MCF 10A (cell line): Measurements from ENCODE around the gene NECTIN2. TPM values are rescaled to one million over a fixed set of nuclear protein-coding genes. Genes with fewer than 3 reads are reported as not detected.
"Not testable (repeated sequence)": the region's sequence is repeated elsewhere in the genome, so short reads cannot be mapped to it uniquely, and the experiment has no call there.

Experiments
- BruUV-seq: library from RNA; stranded (reverse); fragments of 400-500 nt; replicated peaks from 2 replicates; lab custom pipeline; 2021; lab: Mats Ljungman, UMichigan
- CTCF ChIA-PET: fragments of 300-600 bp; sonication (Branson Sonifier 250); formaldehyde crosslinking; extraction: SDS; loops from one replicate; lab custom pipeline; 2021; ENCODE audit warnings: antibody characterized with exemption, inconsistent platforms; lab: Yijun Ruan, JAX
- POLR2A ChIA-PET: fragments of 300-600, 350-650 bp; sonication (Branson Sonifier 250); formaldehyde crosslinking; extraction: SDS; loops from one replicate; lab custom pipeline; 2020; ENCODE audit warnings: antibody characterized with exemption, inconsistent platforms; lab: Yijun Ruan, JAX
- DNase-seq: peaks from one replicate; pipeline ENCODE4 v3.0.0-alpha.2; 2018; ENCODE audit not compliant: unreplicated experiment
- H3K27ac Mint-ChIP-seq: one replicate; pipeline ENCODE4 v1.8.0; 2022; ENCODE audit warnings: mild to moderate bottlenecking, low read depth, mixed read lengths; ENCODE audit not compliant: unreplicated experiment
- H3K27me3 Mint-ChIP-seq: one replicate; pipeline ENCODE4 v1.8.0; 2022; ENCODE audit warnings: mixed read lengths; ENCODE audit not compliant: insufficient read depth, unreplicated experiment
- H3K36me3 Mint-ChIP-seq: one replicate; pipeline ENCODE4 v1.8.0; 2022; ENCODE audit warnings: mild to moderate bottlenecking, moderate library complexity, mixed read lengths; ENCODE audit not compliant: insufficient read depth, unreplicated experiment
- H3K4me1 Mint-ChIP-seq: one replicate; pipeline ENCODE4 v1.8.0; 2022; ENCODE audit warnings: mixed read lengths; ENCODE audit not compliant: insufficient read depth, unreplicated experiment
- H3K4me3 Mint-ChIP-seq: one replicate; pipeline ENCODE4 v1.8.0; 2022; ENCODE audit warnings: mild to moderate bottlenecking, moderate library complexity, mixed read lengths; ENCODE audit not compliant: unreplicated experiment
- H3K9me3 Mint-ChIP-seq: one replicate; pipeline ENCODE4 v1.8.0; 2022; ENCODE audit warnings: mixed read lengths; ENCODE audit not compliant: unreplicated experiment
- intact Hi-C: fragments of 100-400 bp; cut with micrococcal nuclease; formaldehyde crosslinking; loops from 2 replicates; pipeline ENCODE4 v1.14.1; 2022
- total RNA-seq: library from RNA; stranded (reverse); gene quantifications from 2 replicates; pipeline ENCODE4 v1.2.3, GENCODE V29; 2022
- TF ChIP-seq, protein P1 (sequence below): fragments of 200-600 bp; IDR thresholded peaks from one replicate; pipeline ENCODE4 v1.8.0; 2022; ENCODE audit warnings: antibody characterized with exemption, mild to moderate bottlenecking; ENCODE audit not compliant: unreplicated experiment

NECTIN2 gene
- total RNA-seq, 1 experiment from 2014 or later = 46.5 TPM

DNA sequence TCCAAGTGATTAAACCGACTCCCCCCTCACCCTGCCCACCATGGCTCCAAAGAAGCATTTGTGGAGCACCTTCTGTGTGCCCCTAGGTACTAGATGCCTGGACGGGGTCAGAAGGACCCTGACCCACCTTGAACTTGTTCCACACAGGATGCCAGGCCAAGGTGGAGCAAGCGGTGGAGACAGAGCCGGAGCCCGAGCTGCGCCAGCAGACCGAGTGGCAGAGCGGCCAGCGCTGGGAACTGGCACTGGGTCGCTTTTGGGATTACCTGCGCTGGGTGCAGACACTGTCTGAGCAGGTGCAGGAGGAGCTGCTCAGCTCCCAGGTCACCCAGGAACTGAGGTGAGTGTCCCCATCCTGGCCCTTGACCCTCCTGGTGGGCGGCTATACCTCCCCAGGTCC, 61.5 kb downstream of the NECTIN2 start:
- H3K36me3 Mint-ChIP-seq = peaks cover 16% of the 10 kb centered on the region
- intact Hi-C loops = no loop called here
- no peaks in the 10 kb centered on the region for H3K9me3 Mint-ChIP-seq
- no peak overlapping the region for H3K27ac Mint-ChIP-seq
- H3K4me3 Mint-ChIP-seq = no peak overlapping the region
- ChIA-PET POLR2A (interaction anchor here (0.9 to 1.1 kb wide), 2 partner anchors 17 to 47 kb away, joined by 3 read pairs; partner anchors contain the start of genes CLPTM1 and TOMM40), CTCF (interaction anchor here (0.6 to 1.5 kb wide), 4 partner anchors 9 to 47 kb away, joined by 3 to 5 read pairs (median 3); no protein-coding TSS in a partner anchor)
- no peak for DNase-seq
- BruUV-seq = no TSS peak
- peaks cover 10% of the 10 kb centered on the region for H3K27me3 Mint-ChIP-seq
- TF ChIP-seq, protein P1, sequence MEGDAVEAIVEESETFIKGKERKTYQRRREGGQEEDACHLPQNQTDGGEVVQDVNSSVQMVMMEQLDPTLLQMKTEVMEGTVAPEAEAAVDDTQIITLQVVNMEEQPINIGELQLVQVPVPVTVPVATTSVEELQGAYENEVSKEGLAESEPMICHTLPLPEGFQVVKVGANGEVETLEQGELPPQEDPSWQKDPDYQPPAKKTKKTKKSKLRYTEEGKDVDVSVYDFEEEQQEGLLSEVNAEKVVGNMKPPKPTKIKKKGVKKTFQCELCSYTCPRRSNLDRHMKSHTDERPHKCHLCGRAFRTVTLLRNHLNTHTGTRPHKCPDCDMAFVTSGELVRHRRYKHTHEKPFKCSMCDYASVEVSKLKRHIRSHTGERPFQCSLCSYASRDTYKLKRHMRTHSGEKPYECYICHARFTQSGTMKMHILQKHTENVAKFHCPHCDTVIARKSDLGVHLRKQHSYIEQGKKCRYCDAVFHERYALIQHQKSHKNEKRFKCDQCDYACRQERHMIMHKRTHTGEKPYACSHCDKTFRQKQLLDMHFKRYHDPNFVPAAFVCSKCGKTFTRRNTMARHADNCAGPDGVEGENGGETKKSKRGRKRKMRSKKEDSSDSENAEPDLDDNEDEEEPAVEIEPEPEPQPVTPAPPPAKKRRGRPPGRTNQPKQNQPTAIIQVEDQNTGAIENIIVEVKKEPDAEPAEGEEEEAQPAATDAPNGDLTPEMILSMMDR = no peak
- peaks cover 22% of the 10 kb centered on the region for H3K4me1 Mint-ChIP-seq

DNA sequence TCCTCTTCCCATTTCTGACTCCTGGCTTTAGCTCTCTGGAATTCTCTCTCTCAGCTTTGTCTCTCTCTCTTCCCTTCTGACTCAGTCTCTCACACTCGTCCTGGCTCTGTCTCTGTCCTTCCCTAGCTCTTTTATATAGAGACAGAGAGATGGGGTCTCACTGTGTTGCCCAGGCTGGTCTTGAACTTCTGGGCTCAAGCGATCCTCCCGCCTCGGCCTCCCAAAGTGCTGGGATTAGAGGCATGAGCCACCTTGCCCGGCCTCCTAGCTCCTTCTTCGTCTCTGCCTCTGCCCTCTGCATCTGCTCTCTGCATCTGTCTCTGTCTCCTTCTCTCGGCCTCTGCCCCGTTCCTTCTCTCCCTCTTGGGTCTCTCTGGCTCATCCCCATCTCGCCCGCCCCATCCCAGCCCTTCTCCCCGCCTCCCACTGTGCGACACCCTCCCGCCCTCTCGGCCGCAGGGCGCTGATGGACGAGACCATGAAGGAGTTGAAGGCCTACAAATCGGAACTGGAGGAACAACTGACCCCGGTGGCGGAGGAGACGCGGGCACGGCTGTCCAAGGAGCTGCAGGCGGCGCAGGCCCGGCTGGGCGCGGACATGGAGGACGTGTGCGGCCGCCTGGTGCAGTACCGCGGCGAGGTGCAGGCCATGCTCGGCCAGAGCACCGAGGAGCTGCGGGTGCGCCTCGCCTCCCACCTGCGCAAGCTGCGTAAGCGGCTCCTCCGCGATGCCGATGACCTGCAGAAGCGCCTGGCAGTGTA, 62.2 kb downstream of the NECTIN2 start:
- peaks cover 10% of the 10 kb centered on the region for H3K27me3 Mint-ChIP-seq
- TF ChIP-seq, protein P1 = no peak
- H3K9me3 Mint-ChIP-seq = no peaks in the 10 kb centered on the region
- peaks cover 22% of the 10 kb centered on the region for H3K4me1 Mint-ChIP-seq
- DNase-seq = no peak
- no peak overlapping the region for H3K4me3 Mint-ChIP-seq
- no peak overlapping the region for H3K27ac Mint-ChIP-seq
- no TSS peak for BruUV-seq
- POLR2A ChIA-PET = interaction anchor here (0.9 to 1.1 kb wide), 2 partner anchors 18 to 46 kb away, joined by 3 read pairs; partner anchors contain the start of genes CLPTM1 and TOMM40
- H3K36me3 Mint-ChIP-seq = peaks cover 11% of the 10 kb centered on the region
- intact Hi-C loops = no loop called here
- CTCF ChIA-PET = interaction anchor here (0.5 to 1.5 kb wide), 7 partner anchors 9 to 459 kb away, joined by 3 to 5 read pairs (median 3); no protein-coding TSS in a partner anchor

DNA sequence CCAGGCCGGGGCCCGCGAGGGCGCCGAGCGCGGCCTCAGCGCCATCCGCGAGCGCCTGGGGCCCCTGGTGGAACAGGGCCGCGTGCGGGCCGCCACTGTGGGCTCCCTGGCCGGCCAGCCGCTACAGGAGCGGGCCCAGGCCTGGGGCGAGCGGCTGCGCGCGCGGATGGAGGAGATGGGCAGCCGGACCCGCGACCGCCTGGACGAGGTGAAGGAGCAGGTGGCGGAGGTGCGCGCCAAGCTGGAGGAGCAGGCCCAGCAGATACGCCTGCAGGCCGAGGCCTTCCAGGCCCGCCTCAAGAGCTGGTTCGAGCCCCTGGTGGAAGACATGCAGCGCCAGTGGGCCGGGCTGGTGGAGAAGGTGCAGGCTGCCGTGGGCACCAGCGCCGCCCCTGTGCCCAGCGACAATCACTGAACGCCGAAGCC, 62.8 kb downstream of the NECTIN2 start:
- H3K27ac Mint-ChIP-seq = no peak overlapping the region
- BruUV-seq = no TSS peak
- peaks cover 6% of the 10 kb centered on the region for H3K36me3 Mint-ChIP-seq
- CTCF ChIA-PET = interaction anchor here (0.5 to 1.5 kb wide), 4 partner anchors 42 to 459 kb away, joined by 3 to 5 read pairs (median 4); no protein-coding TSS in a partner anchor
- TF ChIP-seq, protein P1 = no peak
- peaks cover 22% of the 10 kb centered on the region for H3K4me1 Mint-ChIP-seq
- intact Hi-C loops = no loop called here
- no peak for DNase-seq
- peaks cover 10% of the 10 kb centered on the region for H3K27me3 Mint-ChIP-seq
- POLR2A ChIA-PET = no interaction called here
- H3K4me3 Mint-ChIP-seq = no peak overlapping the region
- no peaks in the 10 kb centered on the region for H3K9me3 Mint-ChIP-seq

DNA sequence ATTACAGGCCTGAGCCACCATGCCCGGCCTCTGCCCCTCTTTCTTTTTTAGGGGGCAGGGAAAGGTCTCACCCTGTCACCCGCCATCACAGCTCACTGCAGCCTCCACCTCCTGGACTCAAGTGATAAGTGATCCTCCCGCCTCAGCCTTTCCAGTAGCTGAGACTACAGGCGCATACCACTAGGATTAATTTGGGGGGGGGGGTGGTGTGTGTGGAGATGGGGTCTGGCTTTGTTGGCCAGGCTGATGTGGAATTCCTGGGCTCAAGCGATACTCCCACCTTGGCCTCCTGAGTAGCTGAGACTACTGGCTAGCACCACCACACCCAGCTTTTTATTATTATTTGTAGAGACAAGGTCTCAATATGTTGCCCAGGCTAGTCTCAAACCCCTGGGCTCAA, 63.7 kb downstream of the NECTIN2 start:
- Mint-ChIP-seq H3K4me1 (peaks cover 29% of the 10 kb centered on the region), H3K36me3 (peaks cover 6% of the 10 kb centered on the region), H3K4me3 (no peak overlapping the region), H3K9me3 (no peaks in the 10 kb centered on the region), H3K27ac (no peak overlapping the region), H3K27me3 (peaks cover 10% of the 10 kb centered on the region)
- ChIA-PET POLR2A (interaction anchor here (0.8 to 2.8 kb wide), 2 partner anchors 42 to 45 kb away, joined by 4 to 12 read pairs; partner anchors contain the start of gene CLPTM1), CTCF (interaction anchor here (0.6 to 3.9 kb wide), 3 partner anchors 27 to 111 kb away, joined by 3 to 46 read pairs (median 4); no protein-coding TSS in a partner anchor)
- BruUV-seq = no TSS peak
- intact Hi-C loops = loop anchor here (2.0 kb wide), 1 partner anchor 41 kb away; no protein-coding TSS in a partner anchor
- DNase-seq = no peak
- TF ChIP-seq, protein P1 = no peak

DNA sequence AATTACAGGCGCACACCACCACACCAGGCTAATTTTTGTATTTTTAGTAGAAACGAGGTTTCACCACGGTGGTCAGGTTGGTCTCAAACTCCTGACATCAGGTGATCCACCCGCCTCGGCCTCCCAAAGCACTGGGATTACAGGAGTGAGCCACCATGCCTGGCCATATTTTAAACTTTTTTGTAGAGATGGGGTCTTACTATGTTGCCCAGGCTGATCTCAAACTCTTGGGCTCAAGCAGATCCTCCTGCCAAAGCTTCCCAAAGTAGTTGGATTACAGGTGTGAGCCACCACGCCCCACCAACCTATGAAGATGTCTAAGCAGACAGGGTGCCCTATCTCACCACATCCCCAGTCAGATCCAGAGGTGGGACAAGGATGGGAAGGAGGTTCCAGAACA, 65.8 kb downstream of the NECTIN2 start:
- not testable (repeated sequence) for H3K4me3 Mint-ChIP-seq, H3K9me3 Mint-ChIP-seq, H3K36me3 Mint-ChIP-seq, H3K27me3 Mint-ChIP-seq, DNase-seq, H3K27ac Mint-ChIP-seq, BruUV-seq
- ChIA-PET POLR2A (interaction anchor here (1.0 to 2.8 kb wide), 4 partner anchors 9 to 187 kb away, joined by 3 to 12 read pairs (median 4); partner anchors contain the start of gene CLPTM1), CTCF (interaction anchor here (0.7 to 3.9 kb wide), 4 partner anchors 8 to 43 kb away, joined by 4 to 46 read pairs (median 4); no protein-coding TSS in a partner anchor)
- intact Hi-C loops = loop anchor here (2.0 kb wide), 1 partner anchor 39 kb away; no protein-coding TSS in a partner anchor
- peaks cover 25% of the 10 kb centered on the region for H3K4me1 Mint-ChIP-seq
